Endometrial microvascular endothelial cells (primary cell): ENCODE data around the gene ZIC2. TPM values are rescaled to one million over a fixed set of nuclear protein-coding genes. Genes with fewer than 3 reads are reported as not detected.

ENCODE experiments used
- in situ Hi-C: cut with HindIII; loops from 2 replicates; pipeline ENCODE4 v1.10.0; 2017; ENCODE audit warnings: low sequenced_read_pairs, low pct_unique_long_range_greater_than_20kb; ENCODE audit errors: inconsistent ontology term
- total RNA-seq: library from RNA; depleted of rRNA; stranded (reverse); fragments of >200 nt; gene quantifications from one replicate; pipeline ENCODE4 v1.2.3, GENCODE V29; 2015; ENCODE audit errors: inconsistent ontology term

The ZIC2 gene
- total RNA-seq, 1 donor from 2014 or later = not detected

DNA sequence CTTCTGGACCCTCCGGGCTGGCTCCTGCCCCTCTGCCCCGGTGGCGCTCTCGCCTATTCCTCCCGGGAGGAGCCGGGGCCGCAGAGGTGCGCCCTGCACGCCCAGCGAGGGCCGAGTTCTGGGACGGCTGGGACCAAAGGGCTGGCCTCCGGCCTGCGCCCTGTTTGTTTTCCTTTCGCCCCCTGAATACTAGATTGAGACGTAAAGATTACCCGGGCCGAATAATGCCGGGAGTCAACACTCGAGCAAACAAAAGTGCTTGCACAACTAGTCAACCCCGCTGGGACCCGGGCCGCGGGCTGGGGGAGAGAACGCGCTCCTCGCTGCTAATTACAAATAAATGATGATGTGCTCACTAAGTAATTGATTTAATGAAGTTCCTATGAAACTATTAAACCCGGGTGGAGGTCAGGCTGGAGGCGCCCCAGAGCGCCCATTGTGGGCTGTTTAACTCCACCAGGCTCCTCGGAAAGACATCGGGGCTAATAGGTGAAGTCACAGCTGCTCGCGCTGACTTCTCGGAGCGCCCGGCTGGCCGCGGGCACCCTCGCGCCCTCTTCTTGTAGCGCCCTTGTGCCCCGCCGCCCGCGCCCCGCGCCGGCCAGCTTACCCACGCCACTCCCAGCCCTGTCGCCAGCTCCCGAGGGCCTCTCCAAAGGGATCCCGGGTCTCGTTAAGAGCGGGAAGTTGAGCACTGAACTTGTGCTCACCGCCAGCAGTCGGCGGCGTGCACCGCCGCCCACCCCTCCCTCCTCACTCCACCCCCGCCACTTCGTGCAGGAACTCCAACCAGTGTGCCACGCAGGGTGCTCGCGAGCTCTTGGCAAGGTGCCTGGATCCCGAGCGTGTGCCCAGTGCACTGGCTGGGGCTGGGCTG lies 24.9 kb upstream of the ZIC2 start:
- in situ Hi-C loops = no loop called here

DNA sequence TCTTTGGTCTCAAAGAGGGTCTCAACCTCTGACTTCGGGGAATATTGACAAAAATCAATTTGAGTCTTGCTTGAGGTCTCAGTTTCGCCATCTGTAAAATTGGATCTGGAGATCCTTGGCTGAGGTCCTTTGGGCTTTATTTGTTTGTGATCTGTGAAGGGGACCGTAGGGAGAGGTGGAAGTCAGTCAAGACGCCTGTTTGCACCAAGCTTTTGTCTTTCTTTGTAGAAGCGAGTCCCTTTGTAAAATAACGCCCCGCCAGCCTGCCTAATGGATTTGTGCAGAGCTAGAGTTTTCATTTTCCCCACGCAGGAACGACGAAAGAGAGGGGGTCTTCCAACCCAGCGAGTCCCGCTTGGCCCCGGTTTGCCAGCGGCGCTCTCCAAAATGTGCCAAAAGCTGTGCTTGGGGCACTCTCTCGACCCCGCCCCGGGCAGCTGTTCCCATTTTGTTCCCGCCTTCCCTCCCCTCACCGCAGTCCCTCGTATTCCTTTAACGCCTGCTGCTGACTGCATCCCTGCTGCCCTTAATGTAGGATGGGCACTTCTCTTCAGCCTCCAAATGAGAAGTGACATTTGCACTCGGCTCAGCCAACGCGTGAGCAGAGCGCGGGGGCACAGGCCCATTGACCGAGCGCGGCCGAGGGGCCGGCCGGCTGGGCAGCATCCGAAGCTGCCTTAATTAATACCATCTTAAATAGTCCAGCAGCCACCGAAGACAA lies 23.0 kb upstream of the ZIC2 start:
- in situ Hi-C loops = no loop called here

DNA sequence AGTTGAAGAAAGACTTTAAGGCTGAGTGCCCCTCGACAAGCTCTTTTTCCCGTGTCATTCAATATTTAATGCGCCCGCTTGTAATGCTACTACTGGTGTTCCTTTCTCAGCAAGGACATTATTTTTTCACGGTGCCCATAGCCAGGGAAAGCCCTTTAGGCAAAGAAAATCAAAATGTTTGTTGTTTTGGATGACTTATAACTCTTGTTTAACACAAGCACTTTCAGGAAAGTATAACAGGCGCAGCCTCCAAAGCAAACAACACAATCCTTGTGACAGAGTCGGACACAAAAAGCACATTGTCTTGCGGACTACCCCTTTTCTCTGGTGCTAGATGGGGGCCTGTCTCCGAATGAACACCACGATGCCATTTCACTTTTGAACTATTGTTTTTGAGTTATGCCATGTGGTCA lies 22.5 kb upstream of the ZIC2 start:
- in situ Hi-C loops = no loop called here

DNA sequence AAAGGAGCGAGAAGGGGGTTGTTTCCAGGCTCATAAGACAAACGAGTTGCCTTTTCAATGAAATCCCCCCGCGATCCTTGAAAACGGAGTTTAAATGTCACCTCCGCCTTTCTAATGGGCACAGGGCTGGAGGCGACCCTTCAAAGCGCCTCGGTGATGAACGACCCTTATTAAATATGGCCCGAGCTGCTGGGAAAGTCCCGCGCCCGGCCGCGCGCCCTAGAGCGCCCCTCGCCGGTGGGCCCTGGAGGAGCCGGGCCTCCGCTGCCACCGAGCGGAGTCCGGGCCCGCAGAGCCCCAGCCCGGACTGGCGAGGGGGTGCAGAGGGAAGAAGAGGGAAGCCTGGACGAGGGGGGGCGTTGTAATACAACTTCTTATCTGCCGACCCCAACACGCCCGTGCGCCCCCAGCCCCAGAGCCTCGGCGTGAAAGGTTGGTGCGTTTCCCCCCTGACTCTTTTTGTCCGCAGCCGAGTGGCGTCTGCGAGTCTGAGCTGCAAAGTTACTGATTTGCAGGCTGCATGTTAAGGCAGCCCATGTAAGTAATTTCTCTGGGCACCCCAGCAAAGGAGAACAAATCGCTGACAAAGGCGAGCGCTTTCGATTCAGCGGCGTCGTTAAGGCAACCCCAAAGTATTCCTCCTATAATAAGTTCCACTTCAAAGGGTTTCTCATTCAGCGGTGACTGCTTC lies 21.9 kb upstream of the ZIC2 start:
- in situ Hi-C loops = no loop called here

GRCh38 chr13:99960663-99961311 lies 20.8 kb upstream of the ZIC2 start:
- in situ Hi-C loops = no loop called here

DNA sequence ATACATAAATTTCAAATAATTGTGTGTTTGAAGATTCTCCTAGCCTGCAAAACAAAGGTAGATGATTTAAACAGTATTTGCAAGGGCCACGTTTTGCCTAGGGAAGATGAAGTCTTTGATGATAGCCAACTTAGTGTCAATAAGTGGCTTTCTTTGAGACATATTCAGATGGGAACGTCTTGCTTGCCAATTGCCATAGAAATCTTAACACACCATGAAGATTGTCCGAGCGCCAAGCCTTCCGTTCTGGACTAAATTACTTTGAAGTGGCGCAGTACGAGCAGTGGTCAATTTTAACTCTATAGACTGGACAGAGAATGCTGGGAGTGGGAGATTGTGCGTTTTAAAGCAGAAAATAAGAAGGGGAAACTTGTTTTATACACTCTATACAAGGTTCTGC lies 19.9 kb upstream of the ZIC2 start:
- in situ Hi-C loops = no loop called here

GRCh38 chr13:99962242-99962641 lies 19.3 kb upstream of the ZIC2 start:
- in situ Hi-C loops = no loop called here

- in situ Hi-C loops = no loop called here
Observed at GRCh38 chr13:99963816-99964339, 17.7 kb upstream of the ZIC2 start.

GRCh38 chr13:99965329-99966000 lies 16.1 kb upstream of the ZIC2 start:
- in situ Hi-C loops = no loop called here

- in situ Hi-C loops = no loop called here
Observed at GRCh38 chr13:99966064-99966805, 15.3 kb upstream of the ZIC2 start.

GRCh38 chr13:99967498-99967868 lies 14.1 kb upstream of the ZIC2 start:
- in situ Hi-C loops = no loop called here

- in situ Hi-C loops = no loop called here
Observed at GRCh38 chr13:99967869-99968520, 13.6 kb upstream of the ZIC2 start.

DNA sequence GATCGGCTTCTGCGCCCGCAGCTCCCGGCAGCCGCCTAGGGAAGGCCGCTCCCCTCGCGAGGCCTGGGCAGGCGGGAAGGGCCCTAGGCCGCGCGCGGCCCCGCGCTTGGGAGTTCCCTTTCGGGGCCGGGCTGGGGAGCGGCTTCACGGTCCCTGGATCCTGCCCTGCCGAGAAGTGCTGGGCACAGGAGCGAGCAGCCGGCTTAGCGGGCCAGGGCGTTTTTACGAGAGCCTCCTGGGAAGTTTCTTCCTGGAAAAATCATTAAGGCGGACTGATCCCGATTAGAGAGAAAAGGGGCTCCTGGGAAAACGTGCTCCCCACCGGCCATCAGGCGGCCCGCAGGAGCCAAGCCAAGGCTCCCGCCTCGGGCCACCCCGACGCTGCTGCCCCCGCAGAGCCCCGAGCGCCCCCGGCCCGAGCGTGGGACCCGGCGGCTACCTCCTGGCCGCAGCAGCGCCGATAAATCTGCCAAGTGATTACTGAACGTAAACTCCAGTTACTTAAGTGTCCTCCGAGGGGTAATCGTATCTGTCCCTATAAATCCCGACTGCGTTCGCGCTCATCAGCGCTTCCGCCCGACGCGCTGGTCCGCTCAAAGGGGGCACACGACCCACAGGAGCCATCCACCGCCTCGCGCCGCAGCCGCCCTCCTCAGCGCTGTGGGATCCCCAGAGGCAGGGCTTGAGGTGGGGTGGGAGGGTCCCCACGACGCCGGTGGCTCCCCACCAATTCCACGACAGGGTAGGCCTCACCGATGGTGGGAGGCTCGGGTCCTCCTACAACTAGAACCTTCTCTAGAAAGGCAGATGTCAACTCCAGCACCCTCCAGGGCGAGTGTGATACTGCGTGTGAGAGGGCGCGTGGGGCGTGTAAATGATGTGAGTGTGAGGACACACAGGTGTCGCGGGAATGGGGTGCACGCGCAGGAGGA lies 12.8 kb upstream of the ZIC2 start:
- in situ Hi-C loops = no loop called here

DNA sequence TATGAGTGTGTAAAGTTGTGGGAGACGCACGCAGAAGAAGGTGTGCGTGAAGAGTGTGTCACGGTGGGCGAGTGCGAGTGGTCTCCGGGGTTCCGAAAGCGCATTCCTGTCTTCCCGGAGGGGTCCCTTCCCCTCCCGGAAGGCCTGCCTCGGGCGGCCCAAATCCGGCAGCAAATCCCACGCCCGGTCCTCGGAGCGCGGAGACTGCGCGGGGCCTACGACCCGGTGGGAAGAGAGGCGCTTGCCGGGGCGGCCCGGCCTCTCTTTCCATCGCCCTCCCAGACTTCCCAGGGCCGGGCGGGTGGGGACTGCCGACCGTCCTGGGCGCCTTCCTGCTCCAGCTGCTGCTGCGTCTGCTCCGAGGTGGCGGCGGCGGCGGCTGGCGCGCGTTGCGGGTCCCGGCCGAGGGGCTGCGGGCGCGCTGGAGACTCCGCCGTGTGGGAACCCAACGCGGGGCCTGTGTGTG lies 12.1 kb upstream of the ZIC2 start:
- in situ Hi-C loops = no loop called here

DNA sequence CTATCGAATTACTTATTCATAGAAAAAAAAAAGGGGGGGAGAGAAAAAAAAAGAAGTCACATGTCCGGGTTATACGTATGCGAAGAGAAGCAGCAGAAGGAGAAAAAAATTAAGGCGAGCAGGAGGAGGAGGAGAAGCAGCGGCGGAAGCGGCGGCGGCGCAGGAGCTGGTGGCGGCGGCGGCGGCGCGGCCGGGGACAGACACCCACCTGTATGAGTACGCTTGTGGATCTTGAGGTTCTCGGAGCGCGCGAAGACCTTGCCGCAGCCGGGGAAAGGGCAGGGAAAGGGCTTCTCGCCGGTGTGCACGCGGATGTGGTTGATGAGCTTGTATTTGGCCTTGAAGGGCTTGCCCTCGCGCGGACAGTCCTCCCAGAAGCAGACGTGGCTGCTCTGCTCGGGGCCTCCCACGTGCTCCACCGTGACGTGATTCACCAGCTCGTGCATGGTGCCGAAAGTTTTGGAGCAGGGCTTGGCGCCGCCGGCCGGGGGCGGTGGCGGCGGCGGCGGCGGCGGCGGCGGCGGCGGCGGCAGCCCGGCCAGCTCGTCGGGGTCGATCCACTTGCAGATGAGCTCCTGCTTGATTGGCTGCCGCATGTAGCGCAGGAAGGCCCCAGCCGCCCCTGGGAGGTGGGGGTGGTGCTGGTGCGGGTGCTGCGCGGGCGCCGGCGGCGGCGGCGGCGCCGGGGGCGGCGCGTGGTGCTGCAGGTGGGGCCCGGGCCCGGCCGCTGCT lies 11.5 kb upstream of the ZIC2 start:
- in situ Hi-C loops = no loop called here
